HepG2 (cell line): ENCODE data around the gene LRRC45. TPM values are rescaled to one million over a fixed set of nuclear protein-coding genes. Genes with fewer than 3 reads are reported as not detected.
A peak's percentile ranks its signal among the peaks of the same experiment; 100 is the strongest.

ENCODE experiments used
- ELF3 ChIP-seq: IDR thresholded peaks from 2 replicates; pipeline ENCODE4 v1.6.1; 2016; ENCODE audit warnings: missing genetic modification reagents, missing compliant biosample characterization
- JARID2 ChIP-seq: sonication (generic); formaldehyde crosslinking; IDR thresholded peaks from 2 replicates; pipeline ENCODE4 v1.8.1; 2023; ENCODE audit warnings: missing genetic modification reagents, inconsistent platforms; ENCODE audit not compliant: insufficient replicate concordance
- MIXL1 ChIP-seq: IDR thresholded peaks from 2 replicates; pipeline ENCODE4 v1.6.1; 2016
- RORA ChIP-seq: sonication (generic); formaldehyde crosslinking; IDR thresholded peaks from 2 replicates; pipeline ENCODE4 v1.5.0; 2020; ENCODE audit warnings: mild to moderate bottlenecking, missing genetic modification reagents, moderate library complexity
- TRAFD1 ChIP-seq: sonication (generic); formaldehyde crosslinking; IDR thresholded peaks from 2 replicates; pipeline ENCODE4 v1.5.1; 2020; ENCODE audit warnings: missing genetic modification reagents, mild to moderate bottlenecking, borderline replicate concordance
- TRIM24 ChIP-seq: sonication (generic); formaldehyde crosslinking; IDR thresholded peaks from 2 replicates; pipeline ENCODE4 v1.8.0; 2022; ENCODE audit warnings: mild to moderate bottlenecking, missing genetic modification reagents
- ZBTB38 ChIP-seq: sonication (generic); formaldehyde crosslinking; IDR thresholded peaks from 2 replicates; pipeline ENCODE4 v1.5.1; 2020; ENCODE audit warnings: mild to moderate bottlenecking, missing genetic modification reagents
- ZFP37 ChIP-seq: sonication (generic); formaldehyde crosslinking; IDR thresholded peaks from 2 replicates; pipeline ENCODE4 v1.4.0; 2020; ENCODE audit warnings: missing genetic modification reagents, borderline replicate concordance
- ZNF430 ChIP-seq: sonication (generic); formaldehyde crosslinking; IDR thresholded peaks from 2 replicates; pipeline ENCODE4 v1.9.0; 2021; ENCODE audit warnings: mild to moderate bottlenecking, missing genetic modification reagents
- ZNF776 ChIP-seq: sonication (generic); formaldehyde crosslinking; IDR thresholded peaks from 2 replicates; pipeline ENCODE4 v1.4.0; 2020; ENCODE audit warnings: mild to moderate bottlenecking, missing genetic modification reagents
- ZNF841 ChIP-seq: sonication (generic); formaldehyde crosslinking; IDR thresholded peaks from 2 replicates; pipeline ENCODE4 v1.8.1; 2023; ENCODE audit warnings: missing genetic modification reagents, borderline replicate concordance
- polyA plus RNA-seq, 8 experiments: library from polyadenylated mRNA; depleted of rRNA in 3 of 8; stranded (reverse) in 7 of 8; unstranded in 1 of 8; fragments of >200 nt; fragmentation: Illumina TruSeq in 4 of 8; extraction: Trizol in 4 of 8; gene quantifications; 2 replicates each; pipeline versions ENCODE4 v1.2.1 to v1.2.3, GENCODE V29; 2011 to 2016; ENCODE audit warnings: low read depth in 4 of 8, missing spikeins in 1 of 8, mixed read lengths in 1 of 8; ENCODE audit not compliant: insufficient read depth in 1 of 8
- total RNA-seq, 5 experiments: library from RNA; depleted of rRNA; stranded (reverse); fragments of >200 nt; fragmentation: Illumina TruSeq; extraction: Trizol; gene quantifications; 2 replicates each; pipeline ENCODE4 v1.2.3, GENCODE V29; 2016; ENCODE audit warnings: low read depth in 1 of 5
- TF ChIP-seq, protein P1 (sequence below): sonication (generic); formaldehyde crosslinking; IDR thresholded peaks from one replicate; pipeline ENCODE4 v1.5.1; 2020; ENCODE audit warnings: mild to moderate bottlenecking, missing genetic modification reagents; ENCODE audit errors: not compliant biosample characterization
- TF ChIP-seq, protein P2 (sequence below): sonication (generic); formaldehyde crosslinking; IDR thresholded peaks from 2 replicates; pipeline ENCODE4 v1.8.0; 2022; ENCODE audit warnings: mild to moderate bottlenecking, missing genetic modification reagents, moderate library complexity
- TF ChIP-seq, protein P3 (sequence below): sonication (generic); formaldehyde crosslinking; IDR thresholded peaks from 2 replicates; pipeline ENCODE4 v1.8.0; 2022; ENCODE audit warnings: missing genetic modification reagents, mild to moderate bottlenecking, inconsistent platforms, borderline replicate concordance
- TF ChIP-seq, protein P4 (sequence below): sonication (generic); formaldehyde crosslinking; IDR thresholded peaks from 2 replicates; pipeline ENCODE4 v1.4.0; 2020; ENCODE audit warnings: missing genetic modification reagents, mild to moderate bottlenecking, borderline replicate concordance

Gene LRRC45
- total and polyA plus RNA-seq, 2 of the 13 experiments (the other 11 are each of a cell fraction or from before 2014, with no cell fraction given), result 11.6 to 48.1 TPM

- TF ChIP-seq, protein P1, sequence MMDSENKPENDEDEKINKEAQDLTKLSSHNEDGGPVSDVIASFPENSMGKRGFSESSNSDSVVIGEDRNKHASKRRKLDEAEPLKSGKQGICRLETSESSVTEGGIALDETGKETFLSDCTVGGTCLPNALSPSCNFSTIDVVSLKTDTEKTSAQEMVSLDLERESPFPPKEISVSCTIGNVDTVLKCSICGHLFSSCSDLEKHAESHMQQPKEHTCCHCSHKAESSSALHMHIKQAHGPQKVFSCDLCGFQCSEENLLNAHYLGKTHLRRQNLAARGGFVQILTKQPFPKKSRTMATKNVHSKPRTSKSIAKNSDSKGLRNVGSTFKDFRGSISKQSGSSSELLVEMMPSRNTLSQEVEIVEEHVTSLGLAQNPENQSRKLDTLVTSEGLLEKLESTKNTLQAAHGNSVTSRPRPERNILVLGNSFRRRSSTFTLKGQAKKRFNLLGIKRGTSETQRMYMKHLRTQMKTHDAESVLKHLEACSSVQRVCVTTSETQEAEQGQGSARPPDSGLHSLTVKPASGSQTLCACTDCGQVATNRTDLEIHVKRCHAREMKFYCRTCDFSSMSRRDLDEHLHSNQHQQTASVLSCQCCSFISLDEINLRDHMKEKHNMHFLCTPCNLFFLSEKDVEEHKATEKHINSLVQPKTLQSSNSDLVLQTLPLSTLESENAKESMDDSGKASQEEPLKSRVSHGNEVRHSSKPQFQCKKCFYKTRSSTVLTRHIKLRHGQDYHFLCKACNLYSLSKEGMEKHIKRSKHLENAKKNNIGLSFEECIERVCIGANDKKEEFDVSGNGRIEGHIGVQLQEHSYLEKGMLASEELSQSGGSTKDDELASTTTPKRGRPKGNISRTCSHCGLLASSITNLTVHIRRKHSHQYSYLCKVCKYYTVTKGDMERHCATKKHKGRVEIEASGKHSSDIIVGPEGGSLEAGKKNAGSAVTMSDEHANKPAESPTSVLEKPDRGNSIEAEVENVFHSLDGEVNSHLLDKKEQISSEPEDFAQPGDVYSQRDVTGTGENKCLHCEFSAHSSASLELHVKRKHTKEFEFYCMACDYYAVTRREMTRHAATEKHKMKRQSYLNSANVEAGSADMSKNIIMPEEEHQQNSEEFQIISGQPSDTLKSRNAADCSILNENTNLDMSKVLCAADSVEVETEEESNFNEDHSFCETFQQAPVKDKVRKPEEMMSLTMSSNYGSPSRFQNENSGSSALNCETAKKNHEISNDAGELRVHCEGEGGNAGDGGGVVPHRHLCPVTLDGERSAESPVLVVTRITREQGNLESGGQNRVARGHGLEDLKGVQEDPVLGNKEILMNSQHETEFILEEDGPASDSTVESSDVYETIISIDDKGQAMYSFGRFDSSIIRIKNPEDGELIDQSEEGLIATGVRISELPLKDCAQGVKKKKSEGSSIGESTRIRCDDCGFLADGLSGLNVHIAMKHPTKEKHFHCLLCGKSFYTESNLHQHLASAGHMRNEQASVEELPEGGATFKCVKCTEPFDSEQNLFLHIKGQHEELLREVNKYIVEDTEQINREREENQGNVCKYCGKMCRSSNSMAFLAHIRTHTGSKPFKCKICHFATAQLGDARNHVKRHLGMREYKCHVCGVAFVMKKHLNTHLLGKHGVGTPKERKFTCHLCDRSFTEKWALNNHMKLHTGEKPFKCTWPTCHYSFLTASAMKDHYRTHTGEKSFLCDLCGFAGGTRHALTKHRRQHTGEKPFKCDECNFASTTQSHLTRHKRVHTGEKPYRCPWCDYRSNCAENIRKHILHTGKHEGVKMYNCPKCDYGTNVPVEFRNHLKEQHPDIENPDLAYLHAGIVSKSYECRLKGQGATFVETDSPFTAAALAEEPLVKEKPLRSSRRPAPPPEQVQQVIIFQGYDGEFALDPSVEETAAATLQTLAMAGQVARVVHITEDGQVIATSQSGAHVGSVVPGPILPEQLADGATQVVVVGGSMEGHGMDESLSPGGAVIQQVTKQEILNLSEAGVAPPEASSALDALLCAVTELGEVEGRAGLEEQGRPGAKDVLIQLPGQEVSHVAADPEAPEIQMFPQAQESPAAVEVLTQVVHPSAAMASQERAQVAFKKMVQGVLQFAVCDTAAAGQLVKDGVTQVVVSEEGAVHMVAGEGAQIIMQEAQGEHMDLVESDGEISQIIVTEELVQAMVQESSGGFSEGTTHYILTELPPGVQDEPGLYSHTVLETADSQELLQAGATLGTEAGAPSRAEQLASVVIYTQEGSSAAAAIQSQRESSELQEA (CRISPR knock-in tag), result no peak
- TF ChIP-seq ZFP37 (CRISPR knock-in tag) (no peak), ZBTB38 (CRISPR knock-in tag) (no peak), TRAFD1 (CRISPR knock-in tag) (no peak; the same call in 1 of the 2 replicates), TRIM24 (CRISPR knock-in tag) (no peak), ZNF430 (CRISPR knock-in tag) (0 out of 2 replicates have a peak, but pooled peaks have one; percentile 34), ZNF841 (no peak; the same call in 1 of the 2 replicates), MIXL1 (no peak; the same call in 1 of the 2 replicates), RORA (CRISPR knock-in tag) (no peak), ZNF776 (no peak), ELF3 (CRISPR knock-in tag) (no peak), JARID2 (peak; percentile 23)
- TF ChIP-seq, protein P2, sequence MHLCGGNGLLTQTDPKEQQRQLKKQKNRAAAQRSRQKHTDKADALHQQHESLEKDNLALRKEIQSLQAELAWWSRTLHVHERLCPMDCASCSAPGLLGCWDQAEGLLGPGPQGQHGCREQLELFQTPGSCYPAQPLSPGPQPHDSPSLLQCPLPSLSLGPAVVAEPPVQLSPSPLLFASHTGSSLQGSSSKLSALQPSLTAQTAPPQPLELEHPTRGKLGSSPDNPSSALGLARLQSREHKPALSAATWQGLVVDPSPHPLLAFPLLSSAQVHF (CRISPR knock-in tag), result 0 out of 2 replicates have a peak, but pooled peaks have one; percentile 33
- TF ChIP-seq, protein P3, sequence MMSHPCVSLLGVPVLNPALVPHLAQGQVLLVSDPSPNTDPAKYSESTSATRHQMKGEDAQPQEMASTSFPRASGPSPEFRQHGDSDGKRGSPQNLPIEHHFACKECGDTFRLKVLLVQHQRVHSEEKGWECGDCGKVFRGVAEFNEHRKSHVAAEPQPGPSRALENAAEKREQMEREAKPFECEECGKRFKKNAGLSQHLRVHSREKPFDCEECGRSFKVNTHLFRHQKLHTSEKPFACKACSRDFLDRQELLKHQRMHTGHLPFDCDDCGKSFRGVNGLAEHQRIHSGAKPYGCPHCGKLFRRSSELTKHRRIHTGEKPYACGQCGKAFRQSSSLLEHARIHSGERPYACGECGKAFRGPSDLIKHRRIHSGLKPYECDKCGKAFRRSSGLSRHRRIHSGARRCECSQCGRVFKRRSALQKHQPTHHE (CRISPR knock-in tag), result no peak; the same call in 1 of the 2 replicates
- TF ChIP-seq, protein P4, sequence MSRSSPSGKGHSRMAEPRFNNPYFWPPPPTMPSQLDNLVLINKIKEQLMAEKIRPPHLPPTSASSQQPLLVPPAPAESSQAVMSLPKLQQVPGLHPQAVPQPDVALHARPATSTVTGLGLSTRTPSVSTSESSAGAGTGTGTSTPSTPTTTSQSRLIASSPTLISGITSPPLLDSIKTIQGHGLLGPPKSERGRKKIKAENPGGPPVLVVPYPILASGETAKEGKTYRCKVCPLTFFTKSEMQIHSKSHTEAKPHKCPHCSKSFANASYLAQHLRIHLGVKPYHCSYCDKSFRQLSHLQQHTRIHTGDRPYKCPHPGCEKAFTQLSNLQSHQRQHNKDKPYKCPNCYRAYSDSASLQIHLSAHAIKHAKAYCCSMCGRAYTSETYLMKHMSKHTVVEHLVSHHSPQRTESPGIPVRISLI, result no peak
Measured at GRCh38 chr17:81994593-81995462, 28.3 kb upstream of the LRRC45 start (continued).
